COLO668 (cell line): Measurements from ENCODE around the gene BMP6.

Experiments used
- DNase-seq: peaks from one replicate; lab custom pipeline; 2025; ENCODE audit not compliant: unreplicated experiment; lab: John Stamatoyannopoulos, UW

Gene BMP6

GRCh38 chr6:7823552-7823951 is 97.7 kb downstream of the BMP6 start:
- no peak for DNase-seq

GRCh38 chr6:7825986-7826385 is 100.1 kb downstream of the BMP6 start:
- no peak for DNase-seq

DNA sequence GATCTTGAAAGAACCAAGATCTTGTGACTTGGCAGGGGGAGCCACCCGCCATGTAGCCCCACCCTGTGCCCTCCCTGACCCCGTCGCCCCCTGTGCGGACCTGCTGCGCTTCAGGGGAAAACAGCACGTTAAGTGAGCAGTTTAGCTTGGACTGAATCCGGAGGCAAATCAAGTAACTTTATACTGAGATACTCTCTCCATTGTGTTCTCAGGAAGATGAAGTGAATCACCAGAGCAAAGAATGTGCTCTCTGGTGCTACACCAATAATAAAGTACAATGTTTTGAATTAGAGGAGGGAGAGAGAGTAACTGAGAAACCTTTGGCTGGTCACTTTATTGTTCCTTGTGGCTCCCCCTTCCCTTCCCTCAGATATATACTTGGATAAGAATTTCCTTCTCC is 101.2 kb downstream of the BMP6 start:
- DNase-seq: no peak

DNA sequence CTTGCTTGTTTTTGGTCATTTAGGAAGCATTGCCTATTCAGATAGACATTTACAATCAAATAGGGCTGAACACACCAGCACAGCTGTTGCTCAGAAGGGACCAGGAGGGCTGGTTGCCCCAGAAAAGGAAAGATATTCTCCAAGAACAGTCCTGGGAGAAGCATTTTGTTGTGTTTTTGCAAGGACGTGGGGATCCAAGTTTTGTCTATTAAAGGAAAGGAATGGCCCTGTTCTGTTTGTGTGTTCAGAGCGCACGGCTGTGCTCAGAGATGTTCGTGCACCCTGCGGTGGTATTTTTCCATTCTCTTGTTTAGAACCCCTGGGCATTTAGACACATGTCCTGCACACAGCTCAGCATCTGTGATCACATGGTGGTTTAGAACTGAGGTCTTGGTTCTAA is 102.2 kb downstream of the BMP6 start:
- no peak for DNase-seq

GRCh38 chr6:7832904-7833750 is 107.2 kb downstream of the BMP6 start:
- DNase-seq: no peak

DNA sequence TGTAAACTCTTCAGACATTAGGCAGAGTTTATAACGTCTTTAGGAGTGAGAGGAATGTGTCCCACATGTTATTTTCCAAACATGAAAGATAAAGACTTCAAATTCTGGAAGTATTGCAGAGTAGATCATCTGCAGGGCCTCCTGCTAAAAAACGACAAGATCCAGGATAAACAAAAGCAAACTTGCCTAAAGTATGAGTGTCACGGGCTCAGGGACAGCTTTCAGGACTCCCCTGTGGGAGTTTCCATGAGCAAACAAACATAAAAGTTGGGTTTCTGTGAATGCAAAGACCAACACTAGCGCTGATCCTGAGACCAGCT is 107.8 kb downstream of the BMP6 start:
- DNase-seq: no peak

DNA sequence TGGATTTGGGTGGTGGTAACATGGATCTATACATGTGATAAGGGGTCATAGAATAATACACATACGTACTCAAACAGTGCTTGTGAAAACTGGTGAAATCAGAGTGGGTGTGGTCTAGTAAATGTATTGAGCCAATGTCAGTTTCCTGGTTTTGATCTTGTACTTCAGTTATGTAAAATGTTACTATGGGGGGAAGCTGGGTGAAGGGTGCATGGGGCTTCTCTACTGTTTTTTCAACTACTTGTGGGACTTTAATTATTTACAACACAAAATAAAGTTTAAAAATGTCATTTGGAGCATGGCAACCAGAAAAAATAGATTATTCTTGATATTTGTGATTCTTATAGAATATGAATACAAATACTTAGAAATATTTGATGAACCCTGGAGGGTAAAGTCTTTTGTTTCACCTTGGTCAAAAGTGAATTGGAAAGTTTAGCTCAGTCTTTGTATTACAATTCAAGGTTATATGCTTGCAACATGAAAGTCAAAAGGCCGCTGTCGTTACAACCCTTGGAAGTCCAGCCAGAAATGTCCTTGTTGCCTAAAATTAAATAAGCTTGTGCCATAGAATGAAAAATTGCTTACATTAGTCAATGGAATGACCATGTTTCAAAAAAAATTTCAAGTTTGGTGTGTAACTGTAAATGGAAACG is 110.6 kb downstream of the BMP6 start:
- no peak for DNase-seq

GRCh38 chr6:7841781-7842468 is 116.0 kb downstream of the BMP6 start:
- DNase-seq: no peak

- DNase-seq: no peak
These were observed 121.3 kb downstream of the BMP6 start for GRCh38 chr6:7846966-7847818.

- DNase-seq: no peak
These were observed 122.3 kb downstream of the BMP6 start for GRCh38 chr6:7848229-7848628.

DNA sequence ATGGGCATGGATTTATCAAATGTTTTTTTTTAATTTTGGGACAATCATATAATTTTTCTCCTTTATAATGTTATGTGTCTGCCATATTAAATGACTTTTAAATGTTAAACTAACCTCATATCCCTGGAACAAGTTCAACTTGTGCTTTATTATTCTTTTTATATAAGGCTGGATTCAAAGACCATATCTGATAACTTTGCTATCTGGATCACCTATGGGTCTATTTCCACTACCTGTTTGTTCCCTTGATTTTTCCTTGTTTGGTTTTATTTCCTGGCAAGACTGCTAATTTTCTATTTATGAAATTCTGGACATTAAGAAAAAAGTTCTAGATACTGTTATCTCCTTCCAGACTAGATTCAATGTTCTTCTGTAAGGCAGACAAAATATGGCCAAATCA is 125.9 kb downstream of the BMP6 start:
- DNase-seq: no peak

- no peak for DNase-seq
These were observed 133.7 kb downstream of the BMP6 start for GRCh38 chr6:7859591-7859990.

DNA sequence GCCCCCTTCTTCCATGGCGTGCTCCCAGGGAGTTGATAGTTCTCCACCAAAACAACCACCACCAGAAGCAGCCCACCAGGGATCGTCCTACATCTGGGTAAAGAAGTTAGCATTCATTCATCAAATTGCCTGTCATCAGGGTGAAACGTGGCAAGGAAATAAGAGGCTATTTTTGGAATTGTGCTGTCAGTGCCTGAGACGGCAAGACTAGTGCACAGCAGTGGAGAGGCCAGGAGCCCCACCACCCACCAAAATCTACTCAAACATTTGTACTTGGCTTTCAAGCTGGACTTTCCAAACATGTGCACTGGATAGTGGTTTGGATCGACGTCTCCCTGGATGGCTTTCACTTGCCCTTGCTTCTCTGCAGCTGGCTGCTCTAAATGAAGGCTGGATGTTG is 139.9 kb downstream of the BMP6 start:
- DNase-seq: no peak

DNA sequence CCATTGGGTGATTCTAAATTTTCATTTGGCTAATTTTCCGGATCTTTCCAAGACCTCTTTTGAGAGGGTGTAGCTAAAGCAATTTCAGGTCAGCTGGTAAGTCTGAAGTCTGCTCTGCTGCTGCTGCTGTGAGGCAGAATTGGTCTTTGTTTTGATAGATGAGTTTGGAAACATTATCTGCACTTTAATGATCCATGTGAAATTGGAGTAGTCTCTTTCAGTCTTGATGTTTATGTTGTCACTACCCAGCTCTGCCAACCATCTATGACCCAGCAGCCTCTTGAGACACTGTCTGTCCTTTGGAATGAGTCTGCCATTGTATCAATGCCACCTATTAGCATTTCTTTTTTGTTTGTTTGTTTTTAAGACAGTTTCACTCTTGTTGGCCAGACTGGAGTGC is 140.6 kb downstream of the BMP6 start:
- DNase-seq: no peak

DNA sequence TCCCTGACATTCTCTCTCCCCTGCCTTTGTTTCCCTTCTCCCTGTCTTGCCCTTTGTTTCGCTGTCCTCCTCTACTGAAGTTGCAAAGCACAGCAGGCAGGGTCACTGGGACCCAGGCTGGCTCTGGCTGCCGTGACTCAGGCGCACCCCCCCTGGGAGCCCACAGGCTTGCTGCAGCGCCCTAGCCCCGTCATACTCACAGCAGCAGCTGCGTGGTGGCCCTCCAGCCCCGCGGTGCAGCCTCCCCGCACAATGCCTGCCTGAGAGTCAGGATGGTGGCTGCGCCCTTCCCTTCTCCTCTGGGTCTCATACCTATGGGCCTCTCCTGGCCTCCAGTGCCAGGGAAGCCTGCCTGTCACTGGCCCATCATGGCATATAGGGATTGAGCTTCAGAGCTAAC is 143.0 kb downstream of the BMP6 start:
- no peak for DNase-seq

DNA sequence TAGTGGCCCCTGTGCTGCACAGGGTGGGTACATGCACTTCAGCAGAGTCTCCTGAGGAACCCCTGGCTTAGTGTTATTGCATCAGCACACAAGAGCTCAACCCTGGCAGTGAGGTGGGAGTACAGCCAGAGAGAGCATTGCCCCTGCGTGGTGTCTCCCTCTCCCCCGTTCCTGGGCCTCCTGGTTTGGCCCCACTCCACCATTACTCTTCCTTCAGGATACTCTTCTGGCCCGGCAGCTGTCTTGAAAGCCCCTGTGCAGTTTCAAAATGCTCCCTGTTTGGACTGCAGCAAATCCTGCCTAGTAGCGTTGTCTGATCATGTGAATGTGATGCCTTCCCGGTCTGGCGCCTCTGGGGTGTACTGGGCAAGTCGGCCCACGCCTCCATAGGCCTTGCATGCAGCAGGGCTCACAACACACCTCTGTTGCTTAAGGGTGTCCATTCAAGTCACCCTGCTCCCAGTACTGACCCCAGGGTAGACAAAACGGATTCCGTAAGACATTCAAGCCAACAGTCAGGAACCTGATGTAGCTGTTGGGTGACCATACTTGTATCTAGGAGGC is 152.6 kb downstream of the BMP6 start:
- DNase-seq: no peak

GRCh38 chr6:7879043-7879442 is 153.1 kb downstream of the BMP6 start:
- DNase-seq: no peak

DNA sequence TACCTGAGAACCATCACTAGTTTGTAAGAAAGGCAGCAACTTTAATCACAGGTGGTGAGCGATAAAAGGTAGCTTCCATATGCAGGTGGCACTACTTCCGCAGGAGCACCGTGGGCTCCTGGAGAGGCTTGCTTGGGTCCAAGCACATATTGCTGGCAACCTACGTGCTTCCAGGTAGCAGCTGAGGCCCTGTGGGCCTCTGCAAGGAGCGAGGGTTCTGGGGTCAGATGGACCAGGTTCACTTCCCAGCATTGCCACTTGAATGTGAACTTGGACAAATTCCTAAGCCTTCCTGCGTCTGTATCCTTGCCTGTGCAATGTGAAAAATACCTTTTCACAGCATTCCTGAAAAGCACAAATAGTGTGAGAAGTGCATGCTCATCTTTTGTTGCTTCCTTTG is 153.7 kb downstream of the BMP6 start:
- DNase-seq: no peak

- DNase-seq: no peak
These were observed 154.2 kb downstream of the BMP6 start for GRCh38 chr6:7879980-7880717.

DNA sequence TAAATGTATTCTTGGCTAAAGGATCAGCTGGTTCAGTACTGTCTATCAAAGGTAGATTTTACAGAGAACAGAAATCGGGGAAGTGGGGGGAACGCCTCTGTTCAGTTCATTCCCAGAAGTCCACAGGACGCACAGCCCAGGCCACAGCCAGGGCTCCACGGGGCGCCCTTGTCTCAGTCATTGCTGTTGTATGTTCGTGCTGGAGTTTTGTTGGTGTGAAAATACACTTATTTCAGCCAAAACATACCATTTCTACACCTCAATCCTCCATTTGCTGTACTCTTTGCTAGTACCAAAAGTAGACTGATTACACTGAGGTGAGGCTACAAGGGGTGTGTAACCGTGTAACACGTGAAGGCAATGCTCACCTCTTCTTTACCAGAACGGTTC is 154.8 kb downstream of the BMP6 start:
- no peak for DNase-seq
